SHP77 (cell line): ENCODE results near the gene GRB2.
A peak's percentile ranks its signal among the peaks of the same experiment; 100 is the strongest.

Experiments used
- DNase-seq, 2 experiments: peaks; one replicate each; lab custom pipeline; 2025; lab: John Stamatoyannopoulos, UW

The GRB2 gene

DNA sequence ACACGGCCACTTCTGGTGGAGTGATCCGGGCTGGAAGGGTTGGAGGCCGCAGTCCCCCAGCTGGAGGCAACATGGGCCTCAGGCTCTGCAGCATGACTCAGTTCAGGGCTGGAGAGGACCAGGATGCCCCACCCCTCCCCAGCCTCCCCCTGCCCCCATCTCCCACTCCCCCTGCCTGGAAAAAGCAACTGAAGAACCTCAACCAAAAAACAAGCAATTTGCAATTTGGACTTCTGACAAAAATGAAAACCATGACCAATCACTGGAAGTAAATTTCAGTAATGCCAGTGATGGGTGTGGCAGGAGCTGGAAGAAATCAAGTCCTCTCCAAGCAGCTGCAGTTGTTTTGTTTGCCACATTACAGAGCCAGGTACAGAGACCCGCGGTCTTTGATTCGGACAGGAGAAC is 127.8 kb downstream of the GRB2 start:
- no peak for DNase-seq

GRCh38 chr17:75273977-75274708 is 131.3 kb downstream of the GRB2 start:
- no peak for DNase-seq

DNA sequence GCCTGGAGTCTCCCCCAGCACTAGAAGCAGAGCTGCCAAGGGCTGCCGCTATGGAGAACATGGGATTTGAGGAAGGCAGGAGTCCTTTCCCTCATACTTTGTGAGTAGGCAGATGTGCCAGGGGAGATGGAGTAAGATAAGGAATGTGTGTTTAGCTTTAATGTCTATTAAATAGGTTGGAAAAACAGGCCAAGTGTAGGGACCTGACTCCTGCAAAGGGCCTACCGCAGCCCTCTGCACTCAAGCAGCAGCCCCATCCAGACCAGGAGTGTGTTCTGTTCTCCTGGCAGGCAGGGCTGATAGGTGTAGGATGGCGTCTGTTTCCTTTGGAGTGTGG is 132.7 kb downstream of the GRB2 start:
- DNase-seq = no peak

- peak; percentile 20 to 27 for DNase-seq
These were observed 133.3 kb downstream of the GRB2 start for GRCh38 chr17:75271955-75272847.

DNA sequence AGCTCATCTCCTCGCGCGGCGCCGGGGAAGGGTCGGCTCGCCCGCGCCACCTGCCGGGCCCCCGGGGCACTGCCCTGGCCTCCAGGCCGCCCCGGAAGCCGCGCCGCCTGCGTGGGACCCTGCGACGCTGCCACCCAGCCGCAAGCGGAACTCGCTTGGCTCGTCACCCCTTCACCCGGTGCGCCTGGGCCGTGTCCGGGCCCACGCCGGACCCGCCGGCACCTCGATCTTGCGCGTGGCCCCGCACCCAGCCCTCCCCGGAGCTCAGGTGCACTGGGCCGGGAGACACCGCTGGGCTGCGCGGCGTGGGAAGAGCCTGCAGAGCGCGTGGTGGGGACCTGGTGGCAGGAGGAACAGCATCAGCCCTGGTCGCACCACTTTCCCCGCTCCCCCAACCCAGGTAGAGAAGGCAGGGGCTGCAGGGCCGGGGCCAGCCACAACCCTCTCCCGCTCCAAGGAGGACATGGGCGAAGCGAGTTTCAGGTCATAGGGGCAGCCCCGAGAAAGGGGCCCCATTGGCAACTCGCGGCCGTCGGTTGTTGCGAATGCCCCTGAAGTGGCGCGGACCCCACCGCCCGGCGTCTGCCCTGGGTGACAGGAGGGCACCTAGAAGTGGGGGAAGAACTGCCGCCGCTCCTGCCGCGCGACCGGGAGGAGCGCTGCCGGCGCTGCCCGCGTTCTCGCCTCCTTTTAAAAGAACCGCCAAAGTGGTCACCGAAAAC is 134.1 kb downstream of the GRB2 start:
- peak in 1 of 2 experiments; percentile 79 for DNase-seq

DNA sequence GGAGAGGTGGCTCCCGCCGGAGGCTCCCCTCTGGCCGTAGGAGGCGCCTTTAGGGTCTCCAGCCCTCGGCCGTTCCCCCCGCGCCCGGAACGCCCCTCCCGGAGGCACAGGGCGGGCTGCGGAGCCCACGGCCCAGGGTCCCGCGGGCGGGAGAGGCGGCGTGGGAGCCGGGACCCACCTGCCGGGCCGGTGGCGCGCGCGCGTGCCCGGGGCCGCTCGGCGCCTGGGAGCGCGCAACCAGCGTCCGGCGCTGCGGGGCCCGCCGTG is 134.6 kb downstream of the GRB2 start, which contains the start of gene MIF4GD:
TSS of gene MIF4GD (minus strand) at position 266 of the 267 bp plus-strand sequence. CDS start 1,036 bp downstream, outside the sequence.
- peak in 1 of 2 experiments; percentile 58 for DNase-seq

- DNase-seq = peak; percentile 75 to 78
These were observed 135.1 kb downstream of the GRB2 start for GRCh38 chr17:75270218-75270965.

GRCh38 chr17:75269844-75270217 is 135.6 kb downstream of the GRB2 start:
- no peak for DNase-seq
